GM13976 (cell line): ENCODE data around the gene EVC.

Experiments used
- DNase-seq: peaks from one replicate; pipeline ENCODE4 v3.0.0; 2012; ENCODE audit warnings: low spot score
- CTCF ChIP-seq: IDR thresholded peaks from 2 replicates; pipeline ENCODE4 v1.5.1; 2012; ENCODE audit warnings: borderline replicate concordance, mild to moderate bottlenecking; ENCODE audit not compliant: insufficient read depth; ENCODE audit errors: extremely low read depth, missing control alignments, control extremely low read depth
- in situ Hi-C: fragments of 300-500 bp; cut with MboI; formaldehyde crosslinking; loops from one replicate; pipeline ENCODE4 v1.12.0; 2022; ENCODE audit warnings: low sequenced_read_pairs, mixed read lengths, inconsistent platforms; ENCODE audit not compliant: unreplicated experiment

The EVC gene

DNA sequence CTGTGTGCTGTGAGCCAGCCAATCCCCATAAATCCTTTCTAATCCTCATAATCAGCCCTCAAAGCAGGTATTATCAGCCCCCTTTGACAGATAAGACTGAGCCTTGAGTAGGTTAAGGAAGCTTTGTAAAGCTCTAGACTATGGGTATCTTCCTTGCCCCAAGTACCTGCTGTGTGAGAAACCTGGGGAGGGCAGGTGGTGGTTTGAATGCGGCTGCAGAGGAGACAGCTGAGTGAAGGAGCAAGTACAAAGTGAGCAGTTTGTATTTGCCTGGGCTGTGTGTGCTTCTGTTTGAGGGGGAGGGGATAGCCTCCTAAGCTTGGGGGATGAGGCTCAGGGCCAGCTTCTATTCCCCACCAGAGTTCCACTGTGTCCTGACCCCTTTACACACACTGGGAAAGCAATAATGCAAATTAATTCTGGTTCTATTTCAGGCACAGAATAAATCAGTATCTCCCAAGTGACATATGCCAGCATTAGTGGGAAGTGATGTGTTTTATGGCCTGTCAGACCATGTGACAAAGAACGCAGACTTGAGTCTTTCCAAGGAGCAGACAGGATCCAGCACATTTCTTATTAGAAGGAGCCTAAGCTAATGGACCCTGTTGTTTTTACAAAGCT, 63.5 kb downstream of the EVC start:
- in situ Hi-C loops, result no loop called here
- no peak for TF ChIP-seq CTCF
- no peak for DNase-seq

- DNase-seq, result no peak
- in situ Hi-C loops, result no loop called here
- no peak for TF ChIP-seq CTCF
Measured at GRCh38 chr4:5776510-5776909, 65.5 kb downstream of the EVC start.

DNA sequence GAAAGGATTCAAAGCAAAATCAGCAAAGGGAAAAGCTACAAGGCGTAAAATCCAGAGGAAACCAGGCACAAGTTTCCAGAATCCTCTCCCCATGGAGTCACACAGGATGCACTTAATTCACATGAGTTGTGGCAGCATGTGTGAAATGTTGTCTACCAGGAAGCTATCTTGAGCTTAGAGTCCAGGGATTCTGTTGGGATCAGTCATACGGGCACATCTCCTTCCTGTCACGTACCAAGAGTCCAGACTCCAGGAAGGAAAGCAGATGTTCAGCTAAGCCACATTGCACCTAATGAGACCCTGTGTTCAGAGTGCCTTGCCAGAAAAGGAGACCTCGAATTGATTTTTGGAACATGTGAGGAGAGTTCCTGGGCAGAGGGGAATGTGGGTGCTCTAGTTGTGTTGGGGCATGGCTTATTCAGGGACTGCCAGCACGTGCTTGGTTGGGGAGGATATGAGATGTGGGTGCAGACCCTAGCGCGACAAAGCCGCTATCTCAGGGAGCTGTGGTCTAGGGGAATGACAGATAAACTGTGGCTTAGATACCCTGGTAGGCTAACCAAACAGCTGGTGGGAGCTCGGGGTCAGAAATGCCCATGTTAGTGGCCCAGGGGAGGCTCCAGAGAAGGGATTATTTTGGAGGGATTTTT, 70.0 kb downstream of the EVC start:
- TF ChIP-seq CTCF, result no peak
- in situ Hi-C loops, result no loop called here
- DNase-seq, result no peak

GRCh38 chr4:5781691-5782090, 70.7 kb downstream of the EVC start:
- no peak for TF ChIP-seq CTCF
- no peak for DNase-seq
- in situ Hi-C loops, result no loop called here

- in situ Hi-C loops, result no loop called here
- TF ChIP-seq CTCF, result no peak
- DNase-seq, result no peak
Measured at GRCh38 chr4:5782829-5783476, 72.0 kb downstream of the EVC start.

DNA sequence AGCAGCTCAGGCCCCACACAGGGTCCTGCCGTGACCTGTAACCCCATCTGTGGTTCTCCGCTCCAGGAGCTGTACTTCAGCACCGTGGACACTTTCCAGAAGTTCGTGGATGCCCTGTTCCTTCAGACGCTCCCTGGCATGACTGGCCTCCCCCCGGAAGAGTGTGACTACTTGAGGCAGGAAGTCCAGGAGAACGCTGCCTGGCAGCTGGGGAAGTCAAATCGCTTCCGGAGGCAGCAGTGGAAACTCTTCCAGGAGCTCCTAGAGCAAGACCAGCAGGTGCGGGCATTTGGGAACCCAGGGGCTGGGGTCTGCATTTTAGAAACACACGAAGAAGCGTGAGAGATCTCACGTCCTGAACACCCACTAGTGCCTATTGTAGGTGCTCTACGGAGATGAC, 72.5 kb downstream of the EVC start:
- TF ChIP-seq CTCF, result no peak
- in situ Hi-C loops, result no loop called here
- no peak for DNase-seq

DNA sequence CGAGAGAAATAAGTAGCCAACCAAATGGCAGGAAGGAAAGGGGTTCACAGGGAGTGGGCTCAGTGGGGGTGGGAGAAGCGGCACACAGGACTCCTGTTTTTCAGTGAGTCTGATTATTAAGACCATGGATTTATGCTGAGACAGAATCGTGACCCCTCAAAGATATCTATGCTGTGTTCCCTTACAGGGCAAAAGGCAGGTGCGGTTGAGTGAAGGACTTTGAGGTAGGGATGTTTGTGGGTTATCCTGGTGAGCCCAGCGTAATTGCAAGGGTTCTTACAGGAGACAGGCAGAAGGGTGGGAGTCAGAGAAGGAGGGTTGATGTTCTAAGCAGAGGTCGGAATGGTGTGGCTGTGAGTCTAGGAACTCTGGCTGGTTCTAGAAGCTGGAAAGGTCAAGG, 73.0 kb downstream of the EVC start:
- no peak for TF ChIP-seq CTCF
- in situ Hi-C loops, result no loop called here
- no peak for DNase-seq
